T-helper 1 cell treated with Interleukin-12 subunit alpha and Interleukin-12 subunit beta and Interleukin-4 antibody, amounts not matched to agents 30 ng/mL and 1 ng/mL, for 36 hours (primary cell): ENCODE data around the gene ZHX3. TPM values are rescaled to one million over a fixed set of nuclear protein-coding genes. Genes with fewer than 3 reads are reported as not detected.
"Not testable (repeated sequence)": the region's sequence is repeated elsewhere in the genome, so short reads cannot be mapped to it uniquely, and the experiment has no call there.

Source experiments
- intact Hi-C: fragments of 100-400 bp; cut with micrococcal nuclease; formaldehyde crosslinking; loops from one replicate; pipeline ENCODE4 v1.15.1; 2024
- total RNA-seq: library from RNA; stranded (reverse); gene quantifications from 2 replicates; pipeline ENCODE4 v1.2.3, GENCODE V29; 2022

ZHX3 gene
- total RNA-seq, 1 donor from 2014 or later, result 7.5 TPM

DNA sequence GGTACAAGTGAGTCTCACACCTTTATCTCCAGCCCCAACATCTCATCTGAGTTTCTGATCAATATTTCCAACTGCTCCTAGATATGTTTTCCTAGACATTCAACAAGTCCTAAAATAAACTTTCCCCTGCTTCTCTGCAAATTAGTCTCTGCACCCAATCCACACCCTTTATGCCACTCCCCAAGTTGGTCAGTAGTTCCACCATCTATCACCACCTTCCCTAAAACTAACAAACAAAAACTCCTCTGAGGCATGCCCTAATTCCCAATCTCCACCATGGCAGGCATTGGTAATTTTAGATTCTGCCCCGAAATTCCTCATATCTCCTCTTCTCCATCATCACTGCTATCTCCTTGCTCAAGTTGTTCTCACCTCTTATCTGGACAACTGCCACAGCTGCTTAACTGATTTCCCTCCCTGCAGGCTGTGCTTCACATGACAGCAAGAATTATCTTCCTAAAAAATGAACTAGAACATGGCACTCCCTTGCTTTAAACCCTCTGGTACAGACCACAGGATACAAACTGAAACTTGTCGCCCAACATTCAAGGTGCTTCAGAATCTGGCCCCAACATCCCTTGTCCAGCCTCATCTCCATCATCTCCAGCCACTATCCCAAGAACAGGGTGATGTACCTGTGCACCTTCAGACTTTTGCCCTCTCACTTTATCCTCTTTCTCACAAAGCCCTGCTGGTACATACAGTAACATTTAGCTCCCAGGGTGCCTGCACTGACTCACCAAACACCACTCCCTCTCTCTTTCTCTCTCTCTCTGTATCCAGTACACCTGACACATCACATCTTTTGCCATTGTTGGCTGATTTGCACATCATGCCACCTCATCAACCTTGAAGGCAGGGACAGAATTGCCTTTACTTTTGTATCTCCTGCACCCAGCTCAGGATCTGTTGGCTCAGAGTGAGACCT lies 55.5 kb downstream of the ZHX3 start:
- intact Hi-C loops, result no loop called here

DNA sequence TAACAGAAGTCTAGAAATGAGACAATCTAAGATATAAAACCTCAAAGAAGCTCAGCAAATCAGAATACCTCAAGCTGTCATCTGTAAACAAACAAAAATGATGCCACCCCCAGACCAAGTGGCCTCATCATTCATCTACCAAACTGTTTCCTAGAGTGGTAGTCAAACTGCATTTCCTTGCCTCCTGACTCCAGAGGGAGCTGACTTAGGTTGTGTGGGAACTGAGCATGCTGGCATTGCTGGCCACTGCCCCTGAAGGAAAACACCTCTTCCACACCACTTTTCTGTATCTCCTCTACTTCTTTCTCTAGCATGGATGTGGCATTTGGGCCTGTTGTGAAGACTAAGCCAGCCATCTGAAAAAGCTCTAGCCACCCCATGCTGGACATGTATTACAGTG lies 56.3 kb downstream of the ZHX3 start:
- intact Hi-C loops, result no loop called here

DNA sequence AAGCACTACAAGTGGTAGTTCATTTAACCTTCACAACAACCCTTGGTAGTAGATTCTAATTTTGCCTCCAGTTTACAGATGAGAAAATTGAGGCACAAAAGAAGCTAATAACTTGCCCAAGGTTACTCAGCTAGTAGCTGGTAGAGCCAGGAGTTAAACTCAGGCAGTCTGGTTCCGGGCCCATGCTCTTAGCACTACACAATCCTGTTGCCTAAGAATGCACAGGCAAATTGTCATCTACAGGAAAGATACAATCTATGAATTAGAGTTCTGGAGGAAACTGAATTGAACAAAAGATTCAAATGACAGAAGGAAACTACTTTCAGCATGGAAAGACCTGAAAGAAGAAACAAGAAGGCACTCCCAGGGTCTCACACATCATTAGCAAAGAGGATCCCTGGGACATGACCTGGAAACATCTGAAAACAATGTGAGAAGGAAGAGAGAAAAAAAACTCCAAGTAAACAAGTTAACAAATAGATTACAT lies 56.8 kb downstream of the ZHX3 start:
- intact Hi-C loops, result no loop called here

- intact Hi-C loops, result no loop called here
These were observed 58.2 kb downstream of the ZHX3 start for GRCh38 chr20:41259309-41259708.

GRCh38 chr20:41258474-41258873 lies 59.1 kb downstream of the ZHX3 start:
- intact Hi-C loops, result no loop called here

DNA sequence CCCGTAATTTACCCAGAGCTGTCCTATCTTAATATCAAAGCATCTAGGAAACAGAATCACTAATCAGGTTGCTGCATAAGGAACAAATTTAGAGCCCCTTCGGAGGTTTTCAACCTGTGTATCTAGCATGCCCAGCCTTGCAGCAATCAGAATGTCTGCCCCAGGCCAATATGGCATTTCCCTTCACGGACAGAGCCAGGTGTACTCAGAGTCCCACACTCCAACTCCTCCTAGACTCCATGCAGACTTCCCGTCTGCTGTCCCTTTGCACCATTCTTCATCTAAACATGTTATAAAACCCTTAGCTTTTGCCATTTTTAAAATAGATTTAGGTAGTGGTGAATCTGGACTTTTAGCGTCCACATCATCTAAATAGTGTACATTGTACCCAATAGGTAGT lies 61.0 kb downstream of the ZHX3 start:
- intact Hi-C loops, result no loop called here

DNA sequence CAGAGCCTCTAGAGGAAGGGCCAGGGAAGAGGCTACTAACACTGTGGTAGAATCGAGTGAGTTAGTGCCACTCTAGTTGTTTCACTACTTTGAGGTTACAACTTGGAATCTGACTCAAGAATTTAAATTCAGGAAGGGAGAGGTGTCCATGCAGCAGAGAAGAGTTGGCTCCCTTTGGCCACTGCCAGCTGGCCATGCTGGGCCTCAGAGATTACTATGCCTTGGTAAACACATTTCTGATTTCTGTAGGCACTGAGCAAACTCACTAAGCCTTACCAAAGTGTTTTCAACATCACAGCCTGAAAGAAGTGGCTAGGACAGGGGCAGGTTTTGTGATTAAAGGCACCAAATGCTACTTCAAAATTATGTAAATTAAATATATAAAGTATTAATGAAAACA lies 61.9 kb downstream of the ZHX3 start:
- intact Hi-C loops, result no loop called here

GRCh38 chr20:41249411-41250281 lies 67.9 kb downstream of the ZHX3 start:
- intact Hi-C loops, result no loop called here

DNA sequence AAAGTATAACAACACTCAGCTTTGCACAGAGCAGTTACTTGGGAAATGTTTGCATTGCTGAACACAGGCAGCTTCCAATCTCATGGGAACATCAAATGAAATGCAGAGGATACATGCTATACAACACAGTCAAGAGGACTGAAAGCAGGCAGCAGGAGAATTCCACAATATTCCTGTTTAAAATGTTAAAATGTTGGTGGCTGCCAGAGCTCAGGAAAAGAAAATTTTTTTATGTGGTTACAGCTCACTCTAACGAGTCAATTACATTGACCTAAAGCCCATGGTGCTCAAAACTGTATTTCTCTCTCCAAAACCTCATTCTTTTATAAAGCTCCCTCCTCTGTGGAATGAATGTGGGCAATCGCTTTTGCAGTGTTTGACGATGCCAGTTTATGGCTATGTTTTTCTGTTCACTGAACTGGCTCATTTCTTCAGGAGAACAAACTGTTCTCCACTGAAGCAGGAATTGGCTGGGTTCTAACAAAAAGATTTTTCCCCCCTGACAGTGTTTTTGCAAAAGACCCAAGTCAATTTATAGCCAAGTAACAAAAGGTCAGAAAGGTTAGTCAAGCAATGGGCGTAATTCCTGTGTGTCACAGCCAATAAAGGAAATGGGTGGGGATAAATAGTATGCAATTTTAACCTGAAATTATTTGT lies 69.0 kb downstream of the ZHX3 start:
- intact Hi-C loops, result no loop called here

DNA sequence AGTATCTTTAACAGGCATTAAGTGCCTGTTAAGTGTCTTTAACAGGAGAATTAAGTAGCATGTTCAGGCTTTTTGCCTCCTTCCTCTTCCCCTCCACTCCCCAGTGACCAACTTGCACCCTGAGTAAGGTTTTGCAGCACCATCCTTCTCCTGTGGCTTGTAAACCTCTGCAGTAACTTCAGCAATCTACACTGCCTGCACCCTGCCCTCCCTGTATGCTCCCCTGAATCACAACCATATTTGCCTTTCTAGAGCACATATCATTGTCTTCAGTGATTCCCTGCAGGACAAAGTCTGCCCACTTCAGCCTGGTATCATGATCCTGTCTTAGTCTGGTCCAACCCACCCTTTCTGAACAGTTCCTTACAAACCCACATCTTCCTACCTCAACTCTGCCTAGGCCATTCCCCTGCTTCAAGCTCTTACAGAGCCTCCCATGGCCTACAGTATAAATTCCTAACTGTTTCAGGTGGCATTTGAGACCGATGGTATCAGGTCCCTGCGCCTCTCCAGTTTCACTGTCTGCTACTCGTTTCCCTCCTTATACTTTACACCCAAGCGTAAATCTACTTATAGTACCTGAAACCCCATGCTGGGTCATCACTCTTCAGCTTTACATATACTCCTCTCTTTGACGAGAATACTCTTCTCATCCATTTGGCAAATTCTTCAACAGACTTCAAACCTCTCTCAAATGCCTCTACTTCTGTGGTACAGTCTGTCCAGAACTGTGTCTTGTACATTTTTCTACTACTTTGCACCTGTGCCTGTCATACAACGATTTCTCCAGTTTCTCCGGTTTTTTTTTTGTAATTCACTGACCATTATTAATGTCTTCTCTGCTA lies 69.8 kb downstream of the ZHX3 start:
- intact Hi-C loops, result no loop called here

- intact Hi-C loops, result no loop called here
These were observed 72.3 kb downstream of the ZHX3 start for GRCh38 chr20:41245086-41245707.

DNA sequence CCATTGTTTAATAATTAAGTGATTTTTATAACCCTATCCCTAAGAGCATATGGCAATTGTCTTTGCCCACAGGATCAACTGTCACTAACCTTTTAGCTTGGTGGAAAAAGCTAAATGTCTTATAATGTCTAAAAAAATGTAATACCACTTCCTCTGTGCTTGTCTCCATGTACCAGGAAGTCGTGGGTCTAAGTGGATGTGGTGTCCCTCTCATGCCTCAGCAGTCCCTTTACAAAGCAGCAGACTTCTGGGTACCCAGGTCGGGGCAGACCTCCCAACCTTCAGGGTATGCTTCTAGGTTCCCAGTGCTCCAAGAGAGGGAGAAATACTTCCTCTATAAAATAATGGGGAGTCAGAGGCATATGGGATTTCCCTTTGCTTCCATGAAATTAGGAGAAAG lies 74.7 kb downstream of the ZHX3 start:
- intact Hi-C loops, result no loop called here

DNA sequence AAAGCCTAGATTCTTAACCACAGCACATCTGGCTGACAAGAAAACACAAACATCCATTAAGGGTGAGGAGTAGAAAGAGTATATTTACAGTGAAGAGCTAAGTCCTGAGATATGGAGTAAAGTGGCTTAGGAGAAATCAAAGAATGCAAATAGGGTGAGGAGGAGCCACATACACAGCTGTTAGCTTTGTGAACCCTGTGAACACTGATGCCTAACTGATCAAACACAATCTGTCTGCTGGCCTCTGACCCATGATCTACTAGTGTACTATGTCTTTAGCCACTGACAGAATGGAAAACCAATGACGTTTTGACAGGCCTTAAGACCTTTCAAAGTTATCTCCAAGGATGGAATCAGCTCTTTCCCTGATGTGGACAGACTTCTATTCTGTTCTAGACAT lies 75.2 kb downstream of the ZHX3 start:
- intact Hi-C loops, result no loop called here

DNA sequence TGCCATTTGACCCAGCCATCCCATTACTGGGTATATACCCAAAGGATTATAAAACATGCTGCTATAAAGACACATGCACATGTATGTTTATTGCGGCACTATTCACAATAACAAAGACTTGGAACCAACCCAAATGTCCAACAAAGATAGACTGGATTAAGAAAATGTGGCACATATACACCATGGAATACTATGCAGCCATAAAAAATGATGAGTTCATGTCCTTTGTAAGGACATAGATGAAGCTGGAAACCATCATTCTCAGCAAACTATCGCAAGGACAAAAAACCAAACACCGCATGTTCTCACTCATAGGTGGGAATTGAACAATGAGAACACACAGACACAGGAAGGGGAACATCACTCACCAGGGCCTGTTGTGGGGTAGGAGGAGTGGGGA lies 80.3 kb downstream of the ZHX3 start:
- intact Hi-C loops, result not testable (repeated sequence)

DNA sequence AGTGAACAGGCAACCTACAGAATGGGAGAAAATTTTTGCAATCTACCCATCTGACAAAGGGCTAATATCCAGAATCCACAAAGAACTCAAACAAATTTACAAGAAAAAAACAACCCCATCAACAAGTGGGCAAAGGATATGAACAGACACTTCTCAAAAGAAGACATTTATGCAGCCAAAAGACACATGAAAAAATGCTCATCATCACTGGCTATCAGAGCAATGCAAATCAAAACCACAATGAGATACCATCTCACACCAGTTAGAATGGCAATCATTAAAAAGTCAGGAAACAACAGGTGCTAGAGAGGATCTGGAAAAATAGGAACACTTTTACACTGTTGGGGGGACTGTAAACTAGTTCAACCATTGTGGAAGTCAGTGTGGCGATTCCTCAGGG lies 80.7 kb downstream of the ZHX3 start:
- intact Hi-C loops, result not testable (repeated sequence)

DNA sequence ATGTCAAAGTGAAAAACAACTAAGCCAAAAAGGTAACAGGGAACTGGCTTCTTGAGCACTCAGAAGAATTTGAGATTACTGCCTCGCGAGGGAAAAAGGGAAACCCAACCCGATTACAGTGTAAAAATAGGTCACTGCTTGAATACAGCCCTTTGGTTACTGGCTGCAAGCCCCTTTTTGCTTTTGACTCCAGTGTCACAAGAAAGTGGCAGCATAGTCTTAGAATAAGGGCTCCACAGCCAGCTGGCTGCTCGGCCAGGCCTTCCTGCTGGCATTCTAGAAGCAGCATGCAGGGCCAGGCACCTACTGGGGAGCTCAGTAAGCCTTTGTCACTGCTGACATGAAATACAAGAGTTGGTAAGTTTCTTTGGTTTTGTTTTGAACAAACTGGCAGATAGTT lies 83.0 kb downstream of the ZHX3 start:
- intact Hi-C loops, result loop anchor here (5.0 kb wide), 2 partner anchors 77 to 383 kb away; partner anchors contain the start of gene CHD6

- intact Hi-C loops, result loop anchor here (5.0 kb wide), 2 partner anchors 77 to 383 kb away; partner anchors contain the start of gene CHD6
These were observed 83.5 kb downstream of the ZHX3 start for GRCh38 chr20:41234041-41234440.

- intact Hi-C loops, result loop anchor here (1.0 to 5.0 kb wide), 10 partner anchors 60 to 384 kb away; partner anchors contain the start of genes CHD6, LPIN3 and ZHX3
These were observed 84.3 kb downstream of the ZHX3 start for GRCh38 chr20:41232973-41233926.

- intact Hi-C loops, result loop anchor here (5.0 kb wide), 2 partner anchors 74 to 386 kb away; partner anchors contain the start of gene CHD6
These were observed 86.4 kb downstream of the ZHX3 start for GRCh38 chr20:41231136-41231535.
